Measurements from ENCODE around the gene PARVB. TPM values are rescaled to one million over a fixed set of nuclear protein-coding genes. Genes with fewer than 3 reads are reported as not detected.
"Not testable (repeated sequence)": the region's sequence is repeated elsewhere in the genome, so short reads cannot be mapped to it uniquely, and the experiment has no call there.

The PARVB gene
- total RNA-seq, 5 donors from 2014 or later (not counting 1 experiment from before 2014, with no cell fraction given): 5.9 to 13.8 (median 8.2) TPM

- no peak overlapping the region for H3K27ac ChIP-seq (ENCODE audit: low read length)
- WGBS (ENCODE audit: insufficient coverage): 97% methylated on average over 14 of the region's 16 CpGs
- no peaks in the 10 kb centered on the region for H3K9me3 ChIP-seq
- POLR2A ChIA-PET: no interaction called here
- no peak overlapping the region for H3K4me3 ChIP-seq (ENCODE audit: control insufficient read depth in 1 of 2, extremely low read depth in 1 of 2, low read length in 1 of 2)
- Mint-ChIP-seq H3K27ac (no peak overlapping the region), H3K4me1 (peaks cover 3 to 9% (median 5%) of the 10 kb centered on the region in 3 donors), H3K36me3 (peaks cover 5% of the 10 kb centered on the region), H3K9me3 (peaks cover 0 to 6% (median 6%) of the 10 kb centered on the region in 3 donors), H3K27me3 (peaks cover 6 to 11% of the 10 kb centered on the region in 2 donors), H3K4me3 (no peak overlapping the region)
- H3K36me3 ChIP-seq (ENCODE audit: control insufficient read depth in 2 of 2, extremely low read depth in 1 of 2, insufficient read depth in 1 of 2, low read length in 1 of 2): no peaks in the 10 kb centered on the region
- no peaks in the 10 kb centered on the region for H3K27me3 ChIP-seq (replicated peaks in 1 of 2; ENCODE audit: control insufficient read depth in 2 of 2, extremely low read depth in 1 of 2, insufficient read depth in 2 of 2, low read length in 1 of 2)
- DNase-seq: no peak
- CTCF ChIA-PET: interaction anchor here in 1 of 2 donors (0.6 kb wide), 1 partner anchor 68 kb away, joined by 3 read pairs; no protein-coding TSS in a partner anchor
- peaks cover 3 to 4% of the 10 kb centered on the region in 2 experiments for H3K4me1 ChIP-seq (ENCODE audit: control insufficient read depth in 1 of 2, extremely low read depth in 1 of 2, insufficient read depth in 2 of 2, low read length in 2 of 2)
- no peak for ATAC-seq (replicated peaks in 1 of 4)
These were observed 31.7 kb downstream of the PARVB start for GRCh38 chr22:44055805-44056204.

- H3K27ac ChIP-seq (ENCODE audit: low read length); H3K4me1 Mint-ChIP-seq; H3K9me3 ChIP-seq; H3K4me3 ChIP-seq (ENCODE audit: control insufficient read depth in 1 of 2, extremely low read depth in 1 of 2, low read length in 1 of 2); ATAC-seq (replicated peaks in 1 of 4); H3K27me3 ChIP-seq (replicated peaks in 1 of 2; ENCODE audit: control insufficient read depth in 2 of 2, extremely low read depth in 1 of 2, insufficient read depth in 2 of 2, low read length in 1 of 2); DNase-seq; H3K4me1 ChIP-seq (ENCODE audit: control insufficient read depth in 1 of 2, extremely low read depth in 1 of 2, insufficient read depth in 2 of 2, low read length in 2 of 2); H3K4me3 Mint-ChIP-seq; H3K27me3 Mint-ChIP-seq; H3K9me3 Mint-ChIP-seq; H3K36me3 ChIP-seq (ENCODE audit: control insufficient read depth in 2 of 2, extremely low read depth in 1 of 2, insufficient read depth in 1 of 2, low read length in 1 of 2); H3K36me3 Mint-ChIP-seq; H3K27ac Mint-ChIP-seq; POLR2A ChIA-PET: not testable (repeated sequence)
- CTCF ChIA-PET: interaction anchor here in 1 of 2 donors (0.6 kb wide), 1 partner anchor 125 kb away, joined by 4 read pairs; no protein-coding TSS in a partner anchor
- WGBS (ENCODE audit: insufficient coverage): 93% methylated on average over 2 of the region's 4 CpGs
These were observed 32.5 kb downstream of the PARVB start for GRCh38 chr22:44056649-44057048.

- no peak overlapping the region for H3K4me3 Mint-ChIP-seq
- Histone ChIP-seq H3K27me3 (replicated peaks in 1 of 2; ENCODE audit: control insufficient read depth in 2 of 2, extremely low read depth in 1 of 2, insufficient read depth in 2 of 2, low read length in 1 of 2) (no peaks in the 10 kb centered on the region), H3K4me1 (ENCODE audit: control insufficient read depth in 1 of 2, extremely low read depth in 1 of 2, insufficient read depth in 2 of 2, low read length in 2 of 2) (no peaks in the 10 kb centered on the region), H3K27ac (ENCODE audit: low read length) (no peak overlapping the region), H3K36me3 (ENCODE audit: control insufficient read depth in 2 of 2, extremely low read depth in 1 of 2, insufficient read depth in 1 of 2, low read length in 1 of 2) (no peaks in the 10 kb centered on the region), H3K9me3 (no peaks in the 10 kb centered on the region), H3K4me3 (ENCODE audit: control insufficient read depth in 1 of 2, extremely low read depth in 1 of 2, low read length in 1 of 2) (no peak overlapping the region)
- ChIA-PET CTCF (interaction anchor here in 1 of 2 donors (0.5 kb wide), 1 partner anchor 592 kb away, joined by 3 read pairs; no protein-coding TSS in a partner anchor), POLR2A (no interaction called here)
- peaks cover 0 to 4% of the 10 kb centered on the region in 2 donors for H3K27me3 Mint-ChIP-seq
- H3K36me3 Mint-ChIP-seq: peaks cover 5% of the 10 kb centered on the region
- DNase-seq: no peak
- 86% methylated on average over 9 of the region's 11 CpGs for WGBS (ENCODE audit: insufficient coverage)
- H3K9me3 Mint-ChIP-seq: peaks cover 0 to 6% (median 6%) of the 10 kb centered on the region in 3 donors
- H3K4me1 Mint-ChIP-seq: no peaks in the 10 kb centered on the region
- no peak for ATAC-seq (replicated peaks in 1 of 4)
- H3K27ac Mint-ChIP-seq: no peak overlapping the region
These were observed 33.4 kb downstream of the PARVB start for GRCh38 chr22:44057401-44057987.

GRCh38 chr22:44063462-44064371 is 39.6 kb downstream of the PARVB start:
- no peak overlapping the region for H3K27ac Mint-ChIP-seq
- DNase-seq (no peak), ATAC-seq (replicated peaks in 1 of 4) (no peak)
- peaks cover 4 to 8% (median 4%) of the 10 kb centered on the region in 3 donors for H3K4me1 Mint-ChIP-seq
- ChIA-PET POLR2A (no interaction called here), CTCF (no interaction called here)
- peaks cover 5% of the 10 kb centered on the region for H3K36me3 Mint-ChIP-seq
- H3K4me3 ChIP-seq (ENCODE audit: control insufficient read depth in 1 of 2, extremely low read depth in 1 of 2, low read length in 1 of 2): no peak overlapping the region
- peaks cover 0 to 7% of the 10 kb centered on the region in 2 experiments for H3K4me1 ChIP-seq (ENCODE audit: control insufficient read depth in 1 of 2, extremely low read depth in 1 of 2, insufficient read depth in 2 of 2, low read length in 2 of 2)
- H3K9me3 ChIP-seq: no peaks in the 10 kb centered on the region
- no peak overlapping the region for H3K4me3 Mint-ChIP-seq
- 73% methylated on average over 30 of the region's 35 CpGs for WGBS (ENCODE audit: insufficient coverage)
- peaks cover 3 to 4% of the 10 kb centered on the region in 2 donors for H3K27me3 Mint-ChIP-seq
- peaks cover 0 to 6% (median 6%) of the 10 kb centered on the region in 3 donors for H3K9me3 Mint-ChIP-seq
- no peaks in the 10 kb centered on the region for H3K27me3 ChIP-seq (replicated peaks in 1 of 2; ENCODE audit: control insufficient read depth in 2 of 2, extremely low read depth in 1 of 2, insufficient read depth in 2 of 2, low read length in 1 of 2)
- no peak overlapping the region for H3K27ac ChIP-seq (ENCODE audit: low read length)
- no peaks in the 10 kb centered on the region for H3K36me3 ChIP-seq (ENCODE audit: control insufficient read depth in 2 of 2, extremely low read depth in 1 of 2, insufficient read depth in 1 of 2, low read length in 1 of 2)

GRCh38 chr22:44067033-44067432 is 42.9 kb downstream of the PARVB start:
- WGBS (ENCODE audit: insufficient coverage): 95% methylated on average over 3 of the region's 5 CpGs
- peaks cover 0 to 8% of the 10 kb centered on the region in 2 experiments for H3K4me1 ChIP-seq (ENCODE audit: control insufficient read depth in 1 of 2, extremely low read depth in 1 of 2, insufficient read depth in 2 of 2, low read length in 2 of 2)
- no peak for ATAC-seq (replicated peaks in 1 of 4)

GRCh38 chr22:44067901-44068300 is 43.8 kb downstream of the PARVB start:
- no peaks in the 10 kb centered on the region for H3K9me3 Mint-ChIP-seq
- ChIA-PET CTCF (interaction anchor here in 1 of 2 donors (0.6 kb wide), 1 partner anchor 9 kb away, joined by 11 read pairs; no protein-coding TSS in a partner anchor), POLR2A (no interaction called here)
- DNase-seq: no peak
- H3K27me3 ChIP-seq (replicated peaks in 1 of 2; ENCODE audit: control insufficient read depth in 2 of 2, extremely low read depth in 1 of 2, insufficient read depth in 2 of 2, low read length in 1 of 2): peaks cover 0 to 2% of the 10 kb centered on the region in 2 experiments
- peaks cover 8 to 11% (median 9%) of the 10 kb centered on the region in 3 donors for H3K4me1 Mint-ChIP-seq
- no peak overlapping the region for H3K27ac ChIP-seq (ENCODE audit: low read length)
- no peaks in the 10 kb centered on the region for H3K36me3 Mint-ChIP-seq
- no peak overlapping the region for H3K27ac Mint-ChIP-seq
- H3K27me3 Mint-ChIP-seq: peaks cover 0 to 6% of the 10 kb centered on the region in 2 donors
- no peak overlapping the region for H3K4me3 ChIP-seq (ENCODE audit: control insufficient read depth in 1 of 2, extremely low read depth in 1 of 2, low read length in 1 of 2)
- no peak for ATAC-seq (replicated peaks in 1 of 4)
- H3K36me3 ChIP-seq (ENCODE audit: control insufficient read depth in 2 of 2, extremely low read depth in 1 of 2, insufficient read depth in 1 of 2, low read length in 1 of 2): no peaks in the 10 kb centered on the region
- H3K4me3 Mint-ChIP-seq: no peak overlapping the region
- no peaks in the 10 kb centered on the region for H3K9me3 ChIP-seq
- WGBS (ENCODE audit: insufficient coverage): 76% methylated on average over 3 of the region's 10 CpGs
- peaks cover 0 to 8% of the 10 kb centered on the region in 2 experiments for H3K4me1 ChIP-seq (ENCODE audit: control insufficient read depth in 1 of 2, extremely low read depth in 1 of 2, insufficient read depth in 2 of 2, low read length in 2 of 2)

More at GRCh38 chr22:44067033-44067432, 42.9 kb downstream of the PARVB start:
- Histone ChIP-seq H3K27ac (ENCODE audit: low read length) (no peak overlapping the region), H3K36me3 (ENCODE audit: control insufficient read depth in 2 of 2, extremely low read depth in 1 of 2, insufficient read depth in 1 of 2, low read length in 1 of 2) (no peaks in the 10 kb centered on the region), H3K4me3 (ENCODE audit: control insufficient read depth in 1 of 2, extremely low read depth in 1 of 2, low read length in 1 of 2) (no peak overlapping the region), H3K9me3 (no peaks in the 10 kb centered on the region), H3K27me3 (replicated peaks in 1 of 2; ENCODE audit: control insufficient read depth in 2 of 2, extremely low read depth in 1 of 2, insufficient read depth in 2 of 2, low read length in 1 of 2) (peaks cover 0 to 2% of the 10 kb centered on the region in 2 experiments)
- ChIA-PET POLR2A (no interaction called here), CTCF (no interaction called here)
- H3K4me1 Mint-ChIP-seq: peaks cover 8 to 11% (median 9%) of the 10 kb centered on the region in 3 donors
- peaks cover 0 to 6% of the 10 kb centered on the region in 2 donors for H3K27me3 Mint-ChIP-seq
- no peak overlapping the region for H3K27ac Mint-ChIP-seq
- H3K36me3 Mint-ChIP-seq: no peaks in the 10 kb centered on the region
- DNase-seq: no peak
- no peaks in the 10 kb centered on the region for H3K9me3 Mint-ChIP-seq
- H3K4me3 Mint-ChIP-seq: no peak overlapping the region

Measured in T-cell (primary cell).